NT2/D1 (cell line): Measurements from ENCODE around the gene LTB4R2.
"Not testable (repeated sequence)": the region's sequence is repeated elsewhere in the genome, so short reads cannot be mapped to it uniquely, and the experiment has no call there.

Experiments
- DNase-seq: peaks from one replicate; pipeline ENCODE4 v3.0.0-alpha.2; 2011; ENCODE audit warnings: low read depth, low spot score
- H3K27me3 ChIP-seq: 2 replicates; pipeline ENCODE4 v1.6.0; 2011; ENCODE audit warnings: mild to moderate bottlenecking; ENCODE audit not compliant: insufficient read length, insufficient read depth
- H3K36me3 ChIP-seq: 2 replicates; pipeline ENCODE4 v1.6.1; 2011; ENCODE audit warnings: mild to moderate bottlenecking, low read length, mixed read lengths; ENCODE audit not compliant: insufficient read depth, insufficient read length
- H3K4me1 ChIP-seq: 2 replicates; pipeline ENCODE4 v1.5.1; 2011; ENCODE audit not compliant: insufficient read depth, insufficient read length
- H3K4me3 ChIP-seq: 2 replicates; pipeline ENCODE4 v1.5.1; 2011; ENCODE audit warnings: low read depth; ENCODE audit not compliant: insufficient read length
- H3K9ac ChIP-seq: 2 replicates; pipeline ENCODE4 v1.6.0; 2011; ENCODE audit warnings: low read depth; ENCODE audit not compliant: insufficient read length
- H3K9me3 ChIP-seq: 2 replicates; pipeline ENCODE4 v1.5.1; 2011; ENCODE audit warnings: mild to moderate bottlenecking, low read length; ENCODE audit not compliant: insufficient read depth
- SUZ12 ChIP-seq: IDR thresholded peaks from 2 replicates; pipeline ENCODE4 v1.6.1; 2011; ENCODE audit not compliant: insufficient read length, insufficient read depth; ENCODE audit errors: extremely low read depth
- YY1 ChIP-seq: IDR thresholded peaks from 2 replicates; pipeline ENCODE4 v1.6.1; 2011; ENCODE audit not compliant: insufficient read length, insufficient read depth
- ZNF274 ChIP-seq: IDR thresholded peaks from 2 replicates; pipeline ENCODE4 v1.6.1; 2011; ENCODE audit warnings: mild to moderate bottlenecking, low read depth, low read length

The LTB4R2 gene

GRCh38 chr14:24327303-24327702 lies 17.4 kb downstream of the LTB4R2 start:
- no peaks in the 10 kb centered on the region for H3K36me3 ChIP-seq
- no peaks in the 10 kb centered on the region for H3K9me3 ChIP-seq
- no peak overlapping the region for H3K4me3 ChIP-seq
- TF ChIP-seq YY1 (no peak), ZNF274 (no peak), SUZ12 (no peak)
- no peaks in the 10 kb centered on the region for H3K4me1 ChIP-seq
- no peak for DNase-seq
- H3K9ac ChIP-seq, result no peak overlapping the region
- H3K27me3 ChIP-seq, result peaks cover 26% of the 10 kb centered on the region

- H3K9ac ChIP-seq, DNase-seq, H3K4me3 ChIP-seq, H3K9me3 ChIP-seq, H3K36me3 ChIP-seq, H3K4me1 ChIP-seq: not testable (repeated sequence)
- H3K27me3 ChIP-seq, result peaks cover 32% of the 10 kb centered on the region
These were observed 18.0 kb downstream of the LTB4R2 start for GRCh38 chr14:24327914-24328313.

GRCh38 chr14:24329073-24329663 lies 19.2 kb downstream of the LTB4R2 start:
- Histone ChIP-seq H3K4me1 (no peaks in the 10 kb centered on the region), H3K36me3 (no peaks in the 10 kb centered on the region), H3K27me3 (peaks cover 43% of the 10 kb centered on the region), H3K9me3 (no peaks in the 10 kb centered on the region), H3K9ac (no peak overlapping the region), H3K4me3 (no peak overlapping the region)
- DNase-seq, result no peak
- TF ChIP-seq SUZ12, result no peak

- Histone ChIP-seq H3K27me3 (peaks cover 49% of the 10 kb centered on the region), H3K9ac (no peak overlapping the region), H3K9me3 (no peaks in the 10 kb centered on the region), H3K36me3 (no peaks in the 10 kb centered on the region), H3K4me1 (no peaks in the 10 kb centered on the region), H3K4me3 (no peak overlapping the region)
- TF ChIP-seq ZNF274 (no peak), SUZ12 (no peak), YY1 (no peak)
- DNase-seq, result no peak
These were observed 19.8 kb downstream of the LTB4R2 start for GRCh38 chr14:24329736-24330135.

GRCh38 chr14:24330973-24331674 lies 21.2 kb downstream of the LTB4R2 start:
- Histone ChIP-seq H3K4me3 (no peak overlapping the region), H3K9ac (no peak overlapping the region), H3K4me1 (no peaks in the 10 kb centered on the region), H3K27me3 (peaks cover 62% of the 10 kb centered on the region), H3K9me3 (no peaks in the 10 kb centered on the region), H3K36me3 (no peaks in the 10 kb centered on the region)
- no peak for DNase-seq
- TF ChIP-seq SUZ12 (no peak), YY1 (no peak), ZNF274 (no peak)

GRCh38 chr14:24331731-24332267 lies 21.9 kb downstream of the LTB4R2 start:
- no peak for DNase-seq
- Histone ChIP-seq H3K9ac (no peak overlapping the region), H3K9me3 (no peaks in the 10 kb centered on the region), H3K4me1 (no peaks in the 10 kb centered on the region), H3K4me3 (no peak overlapping the region), H3K36me3 (no peaks in the 10 kb centered on the region), H3K27me3 (peaks cover 62% of the 10 kb centered on the region)
- no peak for TF ChIP-seq SUZ12
- TF ChIP-seq ZNF274, result no peak
- no peak for TF ChIP-seq YY1

GRCh38 chr14:24332268-24332993 lies 22.5 kb downstream of the LTB4R2 start:
- no peaks in the 10 kb centered on the region for H3K9me3 ChIP-seq
- H3K4me3 ChIP-seq, result peak overlapping the region; percentile 35
- no peaks in the 10 kb centered on the region for H3K36me3 ChIP-seq
- no peaks in the 10 kb centered on the region for H3K4me1 ChIP-seq
- peaks cover 65% of the 10 kb centered on the region for H3K27me3 ChIP-seq
- H3K9ac ChIP-seq, result peak overlapping the region; percentile 66
- DNase-seq, result peak; percentile 30
- TF ChIP-seq YY1, result no peak
- no peak for TF ChIP-seq SUZ12
- no peak for TF ChIP-seq ZNF274
